Stimulated activated CD8-positive, alpha-beta memory T cell treated with anti-CD3 and anti-CD28 coated beads, Interleukin-12 subunit alpha, Interleukin-12 subunit beta, amount 100 ng/mL, for 1 hour (primary cell): ENCODE measurements around the gene HK2.
A peak's percentile ranks its signal among the peaks of the same experiment; 100 is the strongest.
"Not testable (repeated sequence)": the region's sequence is repeated elsewhere in the genome, so short reads cannot be mapped to it uniquely, and the experiment has no call there.

Source experiments
- DNase-seq: peaks from one replicate; pipeline ENCODE4 v3.0.0-alpha.2; 2020; ENCODE audit warnings: low read depth

HK2 gene

GRCh38 chr2:74895001-74895400 lies 61.1 kb downstream of the HK2 start:
- no peak for DNase-seq

- DNase-seq: no peak
Observed at GRCh38 chr2:74896232-74896631, 62.3 kb downstream of the HK2 start.

GRCh38 chr2:74900225-74900624 lies 66.3 kb downstream of the HK2 start:
- not testable (repeated sequence) for DNase-seq

- DNase-seq: no peak
Observed at GRCh38 chr2:74902281-74902860, 68.4 kb downstream of the HK2 start.

- DNase-seq: no peak
Observed at GRCh38 chr2:74906395-74906794, 72.5 kb downstream of the HK2 start.

- not testable (repeated sequence) for DNase-seq
Observed at GRCh38 chr2:74907560-74907959, 73.6 kb downstream of the HK2 start.

- DNase-seq: no peak
Observed at GRCh38 chr2:74908748-74909444, 75.0 kb downstream of the HK2 start.

GRCh38 chr2:74910245-74910644 lies 76.3 kb downstream of the HK2 start:
- DNase-seq: no peak

- DNase-seq: no peak
Observed at GRCh38 chr2:74911061-74911460, 77.1 kb downstream of the HK2 start.

- DNase-seq: peak; percentile 4
Observed at GRCh38 chr2:74915743-74916142, 81.8 kb downstream of the HK2 start.

GRCh38 chr2:74916394-74916793 lies 82.5 kb downstream of the HK2 start:
- DNase-seq: no peak

- no peak for DNase-seq
Observed at GRCh38 chr2:74917702-74918619, 84.0 kb downstream of the HK2 start.

- DNase-seq: peak; percentile 62
Observed at GRCh38 chr2:74919827-74920226, 85.9 kb downstream of the HK2 start.

- DNase-seq: no peak
Observed at GRCh38 chr2:74921236-74921736, 87.4 kb downstream of the HK2 start.

GRCh38 chr2:74922592-74923227 lies 88.8 kb downstream of the HK2 start:
- no peak for DNase-seq

- DNase-seq: no peak
Observed at GRCh38 chr2:74924463-74925265, 90.7 kb downstream of the HK2 start.

GRCh38 chr2:74925361-74925786 lies 91.4 kb downstream of the HK2 start:
- no peak for DNase-seq

GRCh38 chr2:74927621-74928020 lies 93.7 kb downstream of the HK2 start:
- DNase-seq: no peak

- no peak for DNase-seq
Observed at GRCh38 chr2:74930811-74931486, 97.0 kb downstream of the HK2 start.

- DNase-seq: no peak
Observed at GRCh38 chr2:74931940-74932339, 98.0 kb downstream of the HK2 start.

GRCh38 chr2:74935975-74936391 lies 102.1 kb downstream of the HK2 start:
- DNase-seq: no peak
